ENCODE results near the gene UBXN4.

UBXN4 gene

DNA sequence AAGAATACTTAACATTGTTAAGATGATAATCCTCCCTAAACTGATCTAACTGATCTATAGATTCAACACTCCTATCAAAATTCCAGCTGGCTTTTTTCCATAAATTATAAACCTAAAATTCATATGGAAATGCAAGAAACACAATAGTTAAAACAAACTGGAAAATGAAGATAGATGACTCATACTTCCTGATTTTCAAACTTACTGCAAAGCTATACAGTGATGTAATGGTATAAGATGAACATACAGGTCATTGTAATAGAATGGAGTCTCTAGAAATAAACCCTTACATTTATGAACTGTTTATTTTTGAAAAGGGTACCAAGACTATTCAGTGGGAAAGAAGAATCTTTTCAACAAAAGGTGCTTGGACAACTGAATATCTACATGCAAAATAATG lies 32.3 kb downstream of the UBXN4 start:
- no peak overlapping the region for H2AFZ ChIP-seq (ENCODE audit: low read depth, low read length)
- no peaks in the 10 kb centered on the region for H4K20me1 ChIP-seq (ENCODE audit: insufficient read depth, low read length)
- TF ChIP-seq, protein P1, sequence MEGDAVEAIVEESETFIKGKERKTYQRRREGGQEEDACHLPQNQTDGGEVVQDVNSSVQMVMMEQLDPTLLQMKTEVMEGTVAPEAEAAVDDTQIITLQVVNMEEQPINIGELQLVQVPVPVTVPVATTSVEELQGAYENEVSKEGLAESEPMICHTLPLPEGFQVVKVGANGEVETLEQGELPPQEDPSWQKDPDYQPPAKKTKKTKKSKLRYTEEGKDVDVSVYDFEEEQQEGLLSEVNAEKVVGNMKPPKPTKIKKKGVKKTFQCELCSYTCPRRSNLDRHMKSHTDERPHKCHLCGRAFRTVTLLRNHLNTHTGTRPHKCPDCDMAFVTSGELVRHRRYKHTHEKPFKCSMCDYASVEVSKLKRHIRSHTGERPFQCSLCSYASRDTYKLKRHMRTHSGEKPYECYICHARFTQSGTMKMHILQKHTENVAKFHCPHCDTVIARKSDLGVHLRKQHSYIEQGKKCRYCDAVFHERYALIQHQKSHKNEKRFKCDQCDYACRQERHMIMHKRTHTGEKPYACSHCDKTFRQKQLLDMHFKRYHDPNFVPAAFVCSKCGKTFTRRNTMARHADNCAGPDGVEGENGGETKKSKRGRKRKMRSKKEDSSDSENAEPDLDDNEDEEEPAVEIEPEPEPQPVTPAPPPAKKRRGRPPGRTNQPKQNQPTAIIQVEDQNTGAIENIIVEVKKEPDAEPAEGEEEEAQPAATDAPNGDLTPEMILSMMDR (IDR thresholded peaks at IDR 0.05; ENCODE audit: low read depth, low read length), result no peak
- no peak for TF ChIP-seq EZH2phosphoT487 (IDR thresholded peaks at IDR 0.05; ENCODE audit: low read depth)
- H3K4me2 ChIP-seq (ENCODE audit: low read length), result no peak overlapping the region
- H3K27me3 ChIP-seq (ENCODE audit: low read depth, low read length), result no peaks in the 10 kb centered on the region
- H3K79me2 ChIP-seq (ENCODE audit: low read length), result peaks cover 2% of the 10 kb centered on the region; the same call in 1 of the 2 replicates
- H3K4me1 ChIP-seq (ENCODE audit: low read length), result no peaks in the 10 kb centered on the region
- peaks cover 64% of the 10 kb centered on the region for H3K36me3 ChIP-seq (replicated peaks; ENCODE audit: low read depth, low read length)
- H3K27ac ChIP-seq (ENCODE audit: low read length), result no peak overlapping the region
- no peak overlapping the region for H3K9ac ChIP-seq (ENCODE audit: low read length)
- no peak overlapping the region for H3K4me3 ChIP-seq (ENCODE audit: low read length)
- H3K9me3 ChIP-seq (ENCODE audit: insufficient read depth, low read length), result no peaks in the 10 kb centered on the region

- TF ChIP-seq EZH2phosphoT487 (IDR thresholded peaks at IDR 0.05; ENCODE audit: low read depth), result no peak
- TF ChIP-seq, protein P1 (IDR thresholded peaks at IDR 0.05; ENCODE audit: low read depth, low read length), result no peak
- no peaks in the 10 kb centered on the region for H4K20me1 ChIP-seq (ENCODE audit: insufficient read depth, low read length)
- H3K4me1 ChIP-seq (ENCODE audit: low read length), result no peaks in the 10 kb centered on the region
- no peak overlapping the region for H3K4me2 ChIP-seq (ENCODE audit: low read length)
- no peak overlapping the region for H2AFZ ChIP-seq (ENCODE audit: low read depth, low read length)
- peaks cover 61% of the 10 kb centered on the region for H3K36me3 ChIP-seq (replicated peaks; ENCODE audit: low read depth, low read length)
- H3K27me3 ChIP-seq (ENCODE audit: low read depth, low read length), result no peaks in the 10 kb centered on the region
- no peaks in the 10 kb centered on the region for H3K79me2 ChIP-seq (ENCODE audit: low read length)
- H3K4me3 ChIP-seq (ENCODE audit: low read length), result no peak overlapping the region
- no peak overlapping the region for H3K27ac ChIP-seq (ENCODE audit: low read length)
- no peaks in the 10 kb centered on the region for H3K9me3 ChIP-seq (ENCODE audit: insufficient read depth, low read length)
- H3K9ac ChIP-seq (ENCODE audit: low read length), result no peak overlapping the region
Measured at GRCh38 chr2:135775420-135775819, 33.8 kb downstream of the UBXN4 start.

DNA sequence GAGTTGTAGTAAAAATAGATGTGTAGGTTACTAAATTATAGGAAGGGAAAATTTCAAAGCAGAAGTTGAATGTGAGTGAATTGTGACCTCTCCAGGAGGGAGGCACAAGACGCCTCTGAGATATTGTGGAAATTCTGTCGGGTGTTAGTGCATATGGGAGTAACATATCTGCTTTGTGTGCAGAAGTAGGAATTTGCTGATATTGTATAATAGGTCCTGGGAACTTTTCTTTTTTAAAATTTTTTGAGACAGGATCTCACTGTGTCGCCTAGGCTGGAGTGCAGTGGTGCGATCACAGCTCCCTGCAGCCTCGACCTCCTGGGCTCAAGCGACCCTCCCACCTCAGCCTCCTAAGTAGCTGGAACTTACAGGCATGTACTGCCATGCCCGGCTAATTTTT lies 34.7 kb downstream of the UBXN4 start:
- Histone ChIP-seq H3K4me2 (ENCODE audit: low read length) (no peak overlapping the region), H3K36me3 (replicated peaks; ENCODE audit: low read depth, low read length) (peaks cover 60% of the 10 kb centered on the region), H3K27ac (ENCODE audit: low read length) (no peak overlapping the region), H2AFZ (ENCODE audit: low read depth, low read length) (no peak overlapping the region), H3K4me1 (ENCODE audit: low read length) (no peaks in the 10 kb centered on the region), H3K4me3 (ENCODE audit: low read length) (no peak overlapping the region), H3K9ac (ENCODE audit: low read length) (no peak overlapping the region), H3K27me3 (ENCODE audit: low read depth, low read length) (no peaks in the 10 kb centered on the region), H3K79me2 (ENCODE audit: low read length) (no peaks in the 10 kb centered on the region), H4K20me1 (ENCODE audit: insufficient read depth, low read length) (no peaks in the 10 kb centered on the region), H3K9me3 (ENCODE audit: insufficient read depth, low read length) (no peaks in the 10 kb centered on the region)
- no peak for TF ChIP-seq EZH2phosphoT487 (IDR thresholded peaks at IDR 0.05; ENCODE audit: low read depth)
- TF ChIP-seq, protein P1 (IDR thresholded peaks at IDR 0.05; ENCODE audit: low read depth, low read length), result no peak

DNA sequence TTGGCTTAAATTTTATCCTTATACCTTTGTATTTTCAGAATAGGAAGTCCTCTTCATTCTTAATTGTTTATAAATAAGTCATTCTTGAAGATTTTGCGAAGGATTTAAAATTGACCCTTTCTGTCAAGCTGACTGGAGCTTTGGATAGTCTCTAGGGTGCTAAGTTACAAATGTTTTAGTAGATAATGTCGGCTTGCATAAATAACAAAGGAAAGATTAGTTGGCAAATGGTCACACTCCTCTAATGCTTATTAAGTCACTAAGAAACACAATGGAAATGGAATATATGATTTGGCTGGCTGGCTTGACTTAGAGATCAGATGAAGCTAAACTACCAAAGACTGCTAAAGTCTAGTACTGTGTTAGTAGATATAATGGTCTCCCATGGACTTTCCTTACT lies 40.6 kb downstream of the UBXN4 start:
- Histone ChIP-seq H3K4me2 (ENCODE audit: low read length) (no peak overlapping the region), H3K4me1 (ENCODE audit: low read length) (peaks cover 7% of the 10 kb centered on the region), H3K79me2 (ENCODE audit: low read length) (no peaks in the 10 kb centered on the region), H3K4me3 (ENCODE audit: low read length) (no peak overlapping the region), H3K36me3 (replicated peaks; ENCODE audit: low read depth, low read length) (peaks cover 76% of the 10 kb centered on the region), H4K20me1 (ENCODE audit: insufficient read depth, low read length) (no peaks in the 10 kb centered on the region), H3K9ac (ENCODE audit: low read length) (no peak overlapping the region), H3K9me3 (ENCODE audit: insufficient read depth, low read length) (no peaks in the 10 kb centered on the region), H3K27me3 (ENCODE audit: low read depth, low read length) (no peaks in the 10 kb centered on the region), H2AFZ (ENCODE audit: low read depth, low read length) (no peak overlapping the region), H3K27ac (ENCODE audit: low read length) (no peak overlapping the region)
- TF ChIP-seq, protein P1 (IDR thresholded peaks at IDR 0.05; ENCODE audit: low read depth, low read length), result no peak
- no peak for TF ChIP-seq EZH2phosphoT487 (IDR thresholded peaks at IDR 0.05; ENCODE audit: low read depth)
